Body of pancreas (tissue), 4 donors: Measurements from ENCODE around the gene CAMTA1.

Source experiments
- POLR2A ChIP-seq, 3 donors: fragments of 450-650 bp; IDR thresholded peaks; one replicate each; pipeline ENCODE4 v1.6.1; 2016; ENCODE audit warnings: antibody characterized with exemption in 3 of 3, mild to moderate bottlenecking in 2 of 3
- TF ChIP-seq, protein P1 (sequence below), 7 experiments: fragments of 450-650 bp in 4 of 7; fragments of 200-600 bp in 3 of 7; sonication (generic) in 3 of 7; IDR thresholded peaks; one replicate each; pipeline ENCODE4 v1.5.1; 2016 to 2019; ENCODE audit warnings: antibody characterized with exemption in 7 of 7

DNA sequence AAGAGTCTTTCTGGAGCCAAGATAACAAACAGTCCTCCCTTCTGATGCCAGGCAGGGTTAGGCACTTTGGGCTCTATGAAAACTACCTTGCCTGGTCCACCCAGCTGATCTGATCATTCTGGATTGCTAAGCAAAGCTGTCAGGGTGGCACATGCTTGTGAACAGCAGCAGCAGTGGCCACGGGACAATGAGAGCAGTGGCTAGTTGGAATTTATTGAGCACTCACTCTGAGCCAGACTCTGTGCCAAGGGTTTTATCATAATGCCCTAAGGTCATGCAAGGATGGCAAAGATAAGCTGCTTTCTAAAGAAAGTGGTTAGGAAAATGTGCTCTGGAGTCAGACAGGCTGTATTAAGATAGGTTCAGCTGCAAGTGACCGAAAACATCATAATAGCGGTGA is 595.5 kb downstream of the CAMTA1 start:
- TF ChIP-seq POLR2A (IDR thresholded peaks at IDR 0.05): no peak
- TF ChIP-seq, protein P1, sequence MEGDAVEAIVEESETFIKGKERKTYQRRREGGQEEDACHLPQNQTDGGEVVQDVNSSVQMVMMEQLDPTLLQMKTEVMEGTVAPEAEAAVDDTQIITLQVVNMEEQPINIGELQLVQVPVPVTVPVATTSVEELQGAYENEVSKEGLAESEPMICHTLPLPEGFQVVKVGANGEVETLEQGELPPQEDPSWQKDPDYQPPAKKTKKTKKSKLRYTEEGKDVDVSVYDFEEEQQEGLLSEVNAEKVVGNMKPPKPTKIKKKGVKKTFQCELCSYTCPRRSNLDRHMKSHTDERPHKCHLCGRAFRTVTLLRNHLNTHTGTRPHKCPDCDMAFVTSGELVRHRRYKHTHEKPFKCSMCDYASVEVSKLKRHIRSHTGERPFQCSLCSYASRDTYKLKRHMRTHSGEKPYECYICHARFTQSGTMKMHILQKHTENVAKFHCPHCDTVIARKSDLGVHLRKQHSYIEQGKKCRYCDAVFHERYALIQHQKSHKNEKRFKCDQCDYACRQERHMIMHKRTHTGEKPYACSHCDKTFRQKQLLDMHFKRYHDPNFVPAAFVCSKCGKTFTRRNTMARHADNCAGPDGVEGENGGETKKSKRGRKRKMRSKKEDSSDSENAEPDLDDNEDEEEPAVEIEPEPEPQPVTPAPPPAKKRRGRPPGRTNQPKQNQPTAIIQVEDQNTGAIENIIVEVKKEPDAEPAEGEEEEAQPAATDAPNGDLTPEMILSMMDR (IDR thresholded peaks at IDR 0.05): no peak
